Activated naive CD4-positive, alpha-beta T cell treated with anti-CD3 and anti-CD28 coated beads, Interleukin-2, amount 50 U/mL, for 24 hours (primary cell): ENCODE results near the gene ZNF653.
A peak's percentile ranks its signal among the peaks of the same experiment; 100 is the strongest.
"Not testable (repeated sequence)": the region's sequence is repeated elsewhere in the genome, so short reads cannot be mapped to it uniquely, and the experiment has no call there.

ENCODE experiments used
- H3K27ac Mint-ChIP-seq: one replicate; pipeline ENCODE4 v1.8.0; 2021; ENCODE audit warnings: mild to moderate bottlenecking, mixed read lengths
- H3K27me3 Mint-ChIP-seq: one replicate; pipeline ENCODE4 v1.8.0; 2021; ENCODE audit warnings: mixed read lengths
- H3K36me3 Mint-ChIP-seq: one replicate; pipeline ENCODE4 v1.8.0; 2021; ENCODE audit warnings: mixed read lengths
- H3K4me1 Mint-ChIP-seq: one replicate; pipeline ENCODE4 v1.8.0; 2021; ENCODE audit warnings: mixed read lengths
- H3K4me3 Mint-ChIP-seq: one replicate; pipeline ENCODE4 v1.8.0; 2021; ENCODE audit warnings: mild to moderate bottlenecking, mixed read lengths
- H3K9me3 Mint-ChIP-seq: one replicate; pipeline ENCODE4 v1.8.0; 2021; ENCODE audit warnings: mixed read lengths

Gene ZNF653

GRCh38 chr19:11479898-11480714 lies 25.5 kb downstream of the ZNF653 start:
- H3K4me1 Mint-ChIP-seq = peaks cover 18% of the 10 kb centered on the region
- no peak overlapping the region for H3K4me3 Mint-ChIP-seq
- H3K27me3 Mint-ChIP-seq = peaks cover 19% of the 10 kb centered on the region

DNA sequence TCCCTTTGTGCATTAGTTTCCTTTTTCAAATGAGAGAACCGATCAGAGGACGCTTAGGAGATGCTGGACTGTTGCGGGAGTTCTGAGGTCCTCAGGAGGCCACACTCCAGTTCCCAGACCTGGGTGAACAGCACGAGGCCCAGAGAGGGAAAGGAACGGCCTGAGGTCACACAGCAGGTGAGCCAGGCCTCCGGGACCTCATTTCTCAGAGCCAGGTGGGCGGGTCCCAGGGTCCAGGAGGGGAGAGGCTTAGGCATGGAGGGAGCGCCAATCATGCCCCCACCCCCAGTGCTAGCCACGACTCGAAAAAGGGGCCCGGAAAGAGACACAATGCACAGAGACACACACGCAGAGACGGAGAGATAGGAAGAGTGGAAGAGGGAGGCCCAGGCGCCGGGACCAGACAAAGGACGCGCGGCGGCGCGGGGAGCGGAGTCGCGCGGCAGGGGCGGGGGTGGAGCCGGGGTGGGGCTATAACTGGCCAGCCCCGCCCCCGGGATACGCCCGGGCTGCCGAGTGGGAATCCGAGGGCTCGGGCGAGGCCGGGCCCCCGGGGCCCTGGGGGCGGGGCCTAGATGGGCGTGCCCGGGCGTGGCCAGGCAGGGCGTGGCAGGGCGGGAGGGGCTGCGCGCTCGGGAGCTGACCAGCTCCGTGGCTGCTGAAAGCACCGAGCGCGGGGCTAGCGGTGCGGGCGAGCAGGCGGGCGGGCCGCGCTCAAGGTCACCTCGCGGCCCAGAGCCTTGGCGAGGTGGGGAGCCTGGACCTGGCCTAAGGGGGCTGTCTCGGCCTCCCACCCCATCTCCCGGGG lies 26.3 kb downstream of the ZNF653 start:
- H3K4me3 Mint-ChIP-seq = peak overlapping the region; percentile 57
- H3K36me3 Mint-ChIP-seq = peaks cover 3% of the 10 kb centered on the region
- H3K4me1 Mint-ChIP-seq = peaks cover 18% of the 10 kb centered on the region
- peaks cover 17% of the 10 kb centered on the region for H3K27me3 Mint-ChIP-seq
- H3K9me3 Mint-ChIP-seq = no peaks in the 10 kb centered on the region
- H3K27ac Mint-ChIP-seq = no peak overlapping the region

More at GRCh38 chr19:11479898-11480714, 25.5 kb downstream of the ZNF653 start:
- H3K27ac Mint-ChIP-seq = no peak overlapping the region
- no peaks in the 10 kb centered on the region for H3K9me3 Mint-ChIP-seq
- peaks cover 5% of the 10 kb centered on the region for H3K36me3 Mint-ChIP-seq

DNA sequence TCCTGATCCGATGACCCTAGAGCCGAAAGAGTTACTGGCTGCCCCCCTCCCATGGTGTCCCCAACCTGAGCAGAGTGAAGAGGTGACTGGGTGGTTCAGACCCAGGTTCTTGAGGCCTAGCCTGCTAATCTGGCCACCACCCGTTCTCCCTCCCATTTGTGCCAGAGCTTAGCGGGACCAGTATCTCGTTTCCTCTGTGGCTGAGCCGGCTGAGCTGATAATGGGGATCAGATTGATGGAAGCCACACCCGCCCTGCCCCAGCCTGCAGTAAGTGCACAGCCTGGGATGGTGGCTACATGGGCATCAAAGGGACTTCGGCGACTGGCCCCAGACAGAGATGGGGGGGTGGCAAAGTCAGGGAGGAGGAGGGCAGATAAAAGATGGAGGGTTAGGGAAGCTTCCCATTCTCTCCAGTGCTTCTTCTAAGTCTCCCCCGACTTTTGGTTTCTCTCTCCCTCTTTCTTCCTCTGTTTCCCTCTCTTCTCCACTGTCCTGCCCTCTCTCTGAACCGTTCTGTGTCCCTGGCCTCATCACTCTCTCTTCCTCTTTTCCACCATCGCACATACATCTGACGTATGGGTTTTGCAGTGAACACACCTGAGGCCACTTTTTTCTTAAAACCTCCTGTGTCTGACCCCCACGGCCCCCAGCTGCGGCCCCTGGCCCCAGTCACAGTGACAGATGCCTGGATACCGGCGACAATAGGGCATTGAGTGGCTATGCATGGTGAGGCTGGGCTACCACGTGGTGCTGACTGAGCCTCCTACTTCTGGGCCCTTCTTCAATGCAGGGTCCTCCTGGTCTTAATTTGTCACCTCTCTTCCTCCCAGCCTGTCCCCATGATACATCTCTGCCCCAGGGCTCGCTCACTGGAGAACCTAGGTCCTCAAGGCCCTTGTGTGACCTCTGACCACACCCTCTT lies 27.2 kb downstream of the ZNF653 start:
- H3K27me3 Mint-ChIP-seq = peaks cover 17% of the 10 kb centered on the region
- H3K4me1 Mint-ChIP-seq = peaks cover 18% of the 10 kb centered on the region
- H3K27ac Mint-ChIP-seq = no peak overlapping the region
- H3K36me3 Mint-ChIP-seq = no peaks in the 10 kb centered on the region
- H3K9me3 Mint-ChIP-seq = no peaks in the 10 kb centered on the region
- no peak overlapping the region for H3K4me3 Mint-ChIP-seq

DNA sequence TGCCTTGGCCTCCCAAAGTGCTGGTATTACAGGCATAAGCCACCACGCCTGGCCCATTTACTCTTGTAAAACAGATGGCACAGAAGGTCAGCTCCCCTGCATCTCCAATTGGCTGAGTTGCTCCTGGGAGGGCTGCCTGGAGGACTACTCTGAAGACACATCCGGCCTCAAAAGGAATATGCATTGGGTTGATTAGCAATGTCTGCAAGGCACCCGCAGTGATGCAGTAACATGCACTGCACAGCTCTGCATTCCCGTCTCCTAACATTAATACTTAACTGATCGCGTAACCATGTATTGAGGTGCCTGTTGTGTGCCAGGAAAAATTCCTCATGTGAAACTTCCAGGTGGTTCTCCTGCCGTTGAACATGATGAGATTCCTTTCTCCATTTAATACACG lies 29.8 kb downstream of the ZNF653 start:
- H3K27ac Mint-ChIP-seq = no peak overlapping the region
- no peak overlapping the region for H3K4me3 Mint-ChIP-seq
- no peaks in the 10 kb centered on the region for H3K36me3 Mint-ChIP-seq
- no peaks in the 10 kb centered on the region for H3K9me3 Mint-ChIP-seq
- H3K27me3 Mint-ChIP-seq = peaks cover 7% of the 10 kb centered on the region
- H3K4me1 Mint-ChIP-seq = peaks cover 4% of the 10 kb centered on the region

GRCh38 chr19:11475343-11475742 lies 30.3 kb downstream of the ZNF653 start:
- H3K9me3 Mint-ChIP-seq, H3K36me3 Mint-ChIP-seq, H3K4me1 Mint-ChIP-seq, H3K27ac Mint-ChIP-seq, H3K4me3 Mint-ChIP-seq, H3K27me3 Mint-ChIP-seq: not testable (repeated sequence)

GRCh38 chr19:11473725-11474124 lies 31.9 kb downstream of the ZNF653 start:
- Mint-ChIP-seq H3K36me3 (no peaks in the 10 kb centered on the region), H3K27ac (no peak overlapping the region), H3K4me3 (no peak overlapping the region), H3K27me3 (peaks cover 2% of the 10 kb centered on the region), H3K4me1 (no peaks in the 10 kb centered on the region), H3K9me3 (no peaks in the 10 kb centered on the region)

- not testable (repeated sequence) for H3K9me3 Mint-ChIP-seq, H3K36me3 Mint-ChIP-seq, H3K4me3 Mint-ChIP-seq, H3K4me1 Mint-ChIP-seq, H3K27me3 Mint-ChIP-seq, H3K27ac Mint-ChIP-seq
These were observed 37.3 kb downstream of the ZNF653 start for GRCh38 chr19:11468266-11468845.

GRCh38 chr19:11465600-11465999 lies 40.0 kb downstream of the ZNF653 start:
- Mint-ChIP-seq H3K9me3 (no peaks in the 10 kb centered on the region), H3K27me3 (peaks cover 3% of the 10 kb centered on the region), H3K4me3 (no peak overlapping the region), H3K27ac (no peak overlapping the region), H3K4me1 (no peaks in the 10 kb centered on the region), H3K36me3 (no peaks in the 10 kb centered on the region)

DNA sequence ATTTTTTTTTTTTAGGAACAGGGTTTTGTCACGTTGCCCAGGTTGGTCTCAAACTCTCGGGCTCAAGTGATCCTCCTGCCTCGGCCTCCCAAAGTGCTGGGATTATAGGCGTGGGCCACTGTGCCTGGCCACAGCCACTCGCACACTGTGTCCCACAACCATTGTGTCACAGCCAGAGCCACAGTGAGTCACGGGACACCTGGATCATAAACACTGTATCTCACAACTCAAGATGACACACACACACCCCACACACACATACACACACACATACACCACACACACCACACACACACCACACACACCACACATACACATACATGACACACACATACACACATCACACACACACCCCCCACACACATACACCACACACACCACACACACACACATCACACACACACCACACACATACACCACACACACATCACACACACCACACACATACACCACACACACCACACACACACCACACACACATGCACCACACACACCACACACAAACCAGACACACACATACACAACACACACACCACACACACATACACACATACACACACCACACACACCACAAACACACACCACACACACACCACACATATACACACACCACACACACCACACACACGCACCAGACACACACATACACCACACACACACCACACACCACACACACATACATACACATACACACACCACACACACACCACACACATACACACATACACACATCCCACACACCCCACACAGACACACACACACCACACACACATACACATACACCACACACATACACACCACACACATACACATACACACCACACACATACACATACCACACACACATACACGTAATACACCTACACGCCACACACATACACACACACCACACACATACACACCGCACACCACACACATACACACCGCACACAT lies 41.0 kb downstream of the ZNF653 start:
- Mint-ChIP-seq H3K27me3 (peaks cover 7% of the 10 kb centered on the region), H3K9me3 (no peaks in the 10 kb centered on the region), H3K4me1 (no peaks in the 10 kb centered on the region), H3K27ac (no peak overlapping the region), H3K36me3 (no peaks in the 10 kb centered on the region), H3K4me3 (no peak overlapping the region)

DNA sequence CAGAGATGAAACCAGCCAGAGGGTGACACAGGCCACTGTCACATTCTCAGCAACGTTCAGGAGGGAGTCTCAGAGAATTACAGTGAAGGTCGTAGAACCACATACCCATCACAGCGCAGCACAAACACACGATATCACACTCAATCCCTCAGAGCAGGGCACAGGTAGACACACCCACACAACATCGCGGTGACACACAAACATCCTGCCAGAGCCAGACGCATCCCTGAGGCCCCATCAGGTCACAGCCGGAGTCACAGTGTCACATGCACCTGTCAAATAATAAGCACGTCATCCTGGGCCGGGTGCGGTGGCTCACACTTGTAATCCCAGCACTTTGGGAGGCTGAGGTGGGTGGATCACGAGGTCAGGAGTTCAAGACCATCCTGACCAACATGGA lies 42.2 kb downstream of the ZNF653 start:
- Mint-ChIP-seq H3K27ac (no peak overlapping the region), H3K27me3 (peaks cover 7% of the 10 kb centered on the region), H3K4me1 (no peaks in the 10 kb centered on the region)

DNA sequence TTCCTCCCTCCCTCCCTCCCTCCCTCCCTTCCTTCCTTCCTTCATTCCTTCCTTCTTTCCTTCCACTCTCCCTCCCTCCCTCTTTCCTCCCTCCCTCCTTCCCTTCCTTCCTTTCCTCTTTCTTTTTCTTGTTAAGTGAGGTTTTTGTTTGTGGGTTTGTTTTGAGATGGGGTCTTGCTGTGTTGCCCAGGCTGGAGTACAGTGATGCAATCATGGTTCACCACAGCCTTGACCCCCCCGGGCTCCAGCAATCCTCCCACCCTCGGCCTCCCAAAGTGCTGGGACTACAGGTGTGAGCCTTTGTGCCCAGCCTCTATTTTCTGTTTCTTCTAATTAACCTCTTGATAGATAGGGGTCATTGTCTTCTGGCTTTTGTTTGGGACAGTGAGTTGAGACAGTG lies 44.2 kb downstream of the ZNF653 start:
- Mint-ChIP-seq H3K4me1 (no peaks in the 10 kb centered on the region), H3K27me3 (peaks cover 5% of the 10 kb centered on the region), H3K36me3 (no peaks in the 10 kb centered on the region), H3K9me3 (no peaks in the 10 kb centered on the region), H3K27ac (no peak overlapping the region), H3K4me3 (no peak overlapping the region)

More for the DNA sequence above, 42.2 kb downstream of the ZNF653 start:
- Mint-ChIP-seq H3K4me3 (no peak overlapping the region), H3K36me3 (no peaks in the 10 kb centered on the region), H3K9me3 (no peaks in the 10 kb centered on the region)

DNA sequence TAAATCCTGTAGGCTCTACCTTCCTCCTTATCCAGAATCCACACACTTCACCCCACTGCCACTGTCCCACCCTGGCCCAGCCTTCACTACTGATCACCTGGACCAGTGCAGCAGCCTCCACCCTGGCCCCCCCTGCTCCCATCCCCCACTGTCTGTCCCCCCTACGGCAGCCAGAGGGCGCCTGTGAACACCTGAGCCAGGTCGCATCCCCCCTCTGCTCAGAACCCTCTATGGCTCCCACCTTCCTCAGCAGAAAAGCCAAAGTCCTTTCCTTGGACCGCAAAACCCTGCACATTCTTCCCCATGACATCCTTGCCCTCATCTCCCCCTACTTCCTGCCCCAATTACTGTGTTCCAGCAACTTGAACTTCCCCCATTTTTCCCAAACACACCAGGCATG lies 45.4 kb downstream of the ZNF653 start:
- Mint-ChIP-seq H3K36me3 (no peaks in the 10 kb centered on the region), H3K27me3 (peaks cover 5% of the 10 kb centered on the region), H3K4me1 (no peaks in the 10 kb centered on the region), H3K4me3 (no peak overlapping the region), H3K9me3 (no peaks in the 10 kb centered on the region), H3K27ac (no peak overlapping the region)

GRCh38 chr19:11458912-11459311 lies 46.7 kb downstream of the ZNF653 start:
- H3K27ac Mint-ChIP-seq, H3K9me3 Mint-ChIP-seq, H3K4me1 Mint-ChIP-seq, H3K27me3 Mint-ChIP-seq, H3K4me3 Mint-ChIP-seq, H3K36me3 Mint-ChIP-seq: not testable (repeated sequence)

GRCh38 chr19:11458236-11458900 lies 47.3 kb downstream of the ZNF653 start:
- Mint-ChIP-seq H3K27me3 (peaks cover 5% of the 10 kb centered on the region), H3K27ac (no peak overlapping the region), H3K9me3 (no peaks in the 10 kb centered on the region), H3K36me3 (no peaks in the 10 kb centered on the region), H3K4me1 (no peaks in the 10 kb centered on the region), H3K4me3 (no peak overlapping the region)
